ENCODE data around the gene CSMD2.

- no peak for TF ChIP-seq EZH2 (IDR thresholded peaks at IDR 0.05; ENCODE audit: low read depth, unreplicated experiment)
- no peak for TF ChIP-seq POLR2AphosphoS5 (IDR thresholded peaks at IDR 0.05; ENCODE audit: low read depth)
- TF ChIP-seq CREB1 (CRISPR knock-in tag; IDR thresholded peaks at IDR 0.05; ENCODE audit: low read depth), result no peak
- no peak for TF ChIP-seq CTCF (conservative IDR thresholded peaks at IDR 0.05; ENCODE audit: low read depth in 2 of 2)
- TF ChIP-seq REST (IDR thresholded peaks at IDR 0.05; ENCODE audit: unreplicated experiment), result no peak
- TF ChIP-seq STAT1 (IDR thresholded peaks at IDR 0.05; ENCODE audit: unreplicated experiment), result no peak
- no peak for TF ChIP-seq EZH2phosphoT487 (IDR thresholded peaks at IDR 0.05; ENCODE audit: unreplicated experiment)
- TF ChIP-seq JUNB (IDR thresholded peaks at IDR 0.05; ENCODE audit: unreplicated experiment), result no peak
- no peak for TF ChIP-seq ZNF462 (CRISPR knock-in tag; IDR thresholded peaks at IDR 0.05)
Measured at GRCh38 chr1:33982419-33982818, 182.6 kb downstream of the CSMD2 start.
